GM21515 (cell line): ENCODE data around the gene HPCAL1.
A peak's percentile ranks its signal among the peaks of the same experiment; 100 is the strongest.
"Not testable (repeated sequence)": the region's sequence is repeated elsewhere in the genome, so short reads cannot be mapped to it uniquely, and the experiment has no call there.

ENCODE experiments used
- ATAC-seq: cut with Tn5 transposase; IDR thresholded peaks from one replicate; pipeline ENCODE4 v1.9.1; 2021; ENCODE audit not compliant: unreplicated experiment

Gene HPCAL1

GRCh38 chr2:10302479-10303180, at the start of gene HPCAL1:
HPCAL1 (plus strand) TSS chr2:10302904; CDS start chr2:10419758, 116,854 bp downstream.
- ATAC-seq: peak; percentile 74

GRCh38 chr2:10253596-10254372, 48.9 kb upstream of the HPCAL1 start:
- no peak for ATAC-seq

GRCh38 chr2:10254373-10255188, 48.1 kb upstream of the HPCAL1 start:
- no peak for ATAC-seq

- no peak for ATAC-seq
These were observed 47.3 kb upstream of the HPCAL1 start for GRCh38 chr2:10255189-10256030.

GRCh38 chr2:10256031-10256514, 46.6 kb upstream of the HPCAL1 start:
- no peak for ATAC-seq

GRCh38 chr2:10256515-10257031, 46.1 kb upstream of the HPCAL1 start:
- ATAC-seq: no peak

GRCh38 chr2:10257036-10257435, 45.7 kb upstream of the HPCAL1 start:
- ATAC-seq: no peak

GRCh38 chr2:10257500-10258147, 45.1 kb upstream of the HPCAL1 start:
- no peak for ATAC-seq

GRCh38 chr2:10258326-10258725, 44.4 kb upstream of the HPCAL1 start:
- no peak for ATAC-seq

GRCh38 chr2:10258726-10259125, 44.0 kb upstream of the HPCAL1 start:
- no peak for ATAC-seq

GRCh38 chr2:10260130-10260529, 42.6 kb upstream of the HPCAL1 start:
- no peak for ATAC-seq

GRCh38 chr2:10263526-10263925, 39.2 kb upstream of the HPCAL1 start:
- not testable (repeated sequence) for ATAC-seq

GRCh38 chr2:10264506-10265328, 38.0 kb upstream of the HPCAL1 start:
- no peak for ATAC-seq

- ATAC-seq: no peak
These were observed 37.2 kb upstream of the HPCAL1 start for GRCh38 chr2:10265329-10266132.

GRCh38 chr2:10266133-10266620, 36.5 kb upstream of the HPCAL1 start:
- no peak for ATAC-seq

- ATAC-seq: no peak
These were observed 35.7 kb upstream of the HPCAL1 start for GRCh38 chr2:10267036-10267435.

GRCh38 chr2:10267551-10268465, 34.9 kb upstream of the HPCAL1 start:
- ATAC-seq: no peak
